ENCODE results near the gene VWDE.
"Not testable (repeated sequence)": the region's sequence is repeated elsewhere in the genome, so short reads cannot be mapped to it uniquely, and the experiment has no call there.

Gene VWDE

DNA sequence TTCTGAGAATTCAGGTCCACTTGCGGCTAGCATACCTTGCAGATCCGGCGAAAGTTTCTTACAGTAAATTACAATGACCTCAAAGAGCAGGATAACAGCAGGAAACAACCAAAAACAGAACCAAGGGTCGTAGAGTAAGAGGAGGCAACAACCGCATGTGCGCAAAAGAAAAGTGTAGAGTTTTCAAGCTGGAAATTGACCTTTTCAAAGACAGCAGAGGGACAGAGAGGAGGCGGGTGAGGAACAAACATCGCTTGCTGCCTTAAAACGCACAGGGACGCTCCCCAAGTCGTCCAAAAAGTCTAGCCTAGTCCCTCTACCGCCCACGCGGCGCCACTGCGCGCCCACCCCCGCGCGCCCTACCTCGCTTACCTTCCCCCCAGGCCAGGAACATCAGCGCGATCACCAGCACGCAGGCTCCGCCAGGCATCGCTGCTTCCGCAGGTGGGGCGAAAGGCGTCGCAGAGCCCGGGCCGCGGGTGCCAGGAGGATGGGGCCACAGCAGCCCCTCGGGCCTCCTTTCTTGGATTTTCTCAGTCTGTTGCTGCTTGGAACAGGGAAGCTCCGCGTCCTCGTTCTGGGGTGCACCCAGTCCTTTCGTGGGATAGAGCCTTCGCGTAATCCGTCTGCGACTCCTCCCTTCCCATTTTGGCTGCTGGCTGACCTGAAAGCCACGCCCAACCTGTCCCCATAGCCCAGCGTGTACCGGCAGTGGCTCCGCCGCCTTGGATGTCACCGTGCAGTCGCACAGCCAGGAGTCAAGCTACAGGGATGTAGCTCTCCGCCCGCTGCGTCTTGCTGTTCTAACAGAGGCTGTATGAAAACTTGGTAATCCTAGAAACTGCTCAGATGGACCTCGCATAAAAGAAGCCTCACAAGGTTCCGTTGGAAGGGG lies at the start of gene VWDE:
Gene VWDE, minus strand, starts transcription at position 579 of the 895 bp plus-strand sequence. Its CDS starts 149 bp downstream, at position 430.
- peak; percentile 59 to 73 for ATAC-seq

DNA sequence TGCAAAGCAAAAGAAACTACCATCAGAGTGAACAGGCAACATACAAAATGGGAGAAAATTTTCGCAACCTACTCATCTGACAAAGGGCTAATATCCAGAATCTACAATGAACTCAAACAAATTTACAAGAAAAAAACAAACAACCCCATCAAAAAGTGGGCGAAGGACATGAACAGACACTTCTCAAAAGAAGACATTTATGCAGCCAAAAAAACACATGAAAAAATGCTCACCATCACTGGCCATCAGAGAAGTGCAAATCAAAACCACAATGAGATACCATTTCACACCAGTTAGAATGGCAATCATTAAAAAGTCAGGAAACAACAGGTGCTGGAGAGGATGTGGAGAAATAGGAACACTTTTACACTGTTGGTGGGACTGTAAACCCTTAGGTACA lies 49.5 kb upstream of the VWDE start:
- not testable (repeated sequence) for ATAC-seq

- ATAC-seq: no peak
Observed at GRCh38 chr7:12450615-12451014, 47.0 kb upstream of the VWDE start.

- ATAC-seq: no peak
Observed at GRCh38 chr7:12444785-12445184, 41.1 kb upstream of the VWDE start.

DNA sequence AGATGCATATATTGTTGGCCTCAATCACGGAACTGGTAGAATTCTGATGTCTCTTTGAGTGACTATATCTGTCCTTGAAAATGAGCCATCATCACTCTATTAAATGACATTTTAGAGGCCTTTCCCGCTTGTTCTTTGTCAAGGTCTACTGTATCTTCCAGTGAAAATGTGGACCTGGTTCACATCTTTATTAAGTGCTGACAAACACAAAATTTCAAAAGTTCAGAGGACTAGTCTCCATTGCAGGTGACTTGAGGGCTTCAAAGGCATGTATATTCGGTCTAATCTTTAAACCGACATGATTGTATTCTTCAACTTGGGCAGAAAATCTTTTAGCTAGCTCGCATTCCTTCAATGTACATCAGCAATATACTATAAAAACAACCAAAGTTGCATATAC lies 36.6 kb upstream of the VWDE start:
- ATAC-seq: no peak

DNA sequence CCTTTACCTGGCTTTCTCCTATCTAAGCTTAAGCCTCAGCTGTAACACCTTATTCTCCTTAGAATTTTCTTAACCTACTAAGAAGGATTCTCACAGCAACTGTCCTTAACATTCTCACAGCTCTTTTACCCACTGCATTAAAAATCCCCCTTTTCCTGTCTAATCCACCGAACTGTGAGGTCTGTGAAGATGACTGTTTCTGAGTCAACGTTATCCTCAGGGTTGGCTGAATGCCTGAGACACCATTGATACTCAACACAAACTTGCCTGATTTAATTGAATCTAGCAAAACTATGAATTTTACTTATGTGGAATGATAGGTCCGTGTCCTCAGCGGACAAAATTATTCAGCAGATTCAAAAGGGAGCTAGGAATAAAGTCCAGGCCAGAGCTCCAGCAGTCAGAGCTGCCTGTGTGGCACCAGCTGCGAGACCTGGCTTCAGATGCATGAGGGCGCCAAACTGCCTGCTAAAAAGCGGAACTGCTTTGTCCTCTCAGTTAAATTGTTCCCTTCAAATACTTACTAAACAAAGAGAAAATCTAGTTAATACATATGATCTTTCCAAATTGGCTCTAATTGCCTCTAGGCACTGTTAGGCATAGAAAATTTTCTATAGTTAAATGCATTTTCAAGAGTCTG lies 33.4 kb upstream of the VWDE start:
- no peak for ATAC-seq

- ATAC-seq: no peak
Observed at GRCh38 chr7:12436126-12436525, 32.5 kb upstream of the VWDE start.

DNA sequence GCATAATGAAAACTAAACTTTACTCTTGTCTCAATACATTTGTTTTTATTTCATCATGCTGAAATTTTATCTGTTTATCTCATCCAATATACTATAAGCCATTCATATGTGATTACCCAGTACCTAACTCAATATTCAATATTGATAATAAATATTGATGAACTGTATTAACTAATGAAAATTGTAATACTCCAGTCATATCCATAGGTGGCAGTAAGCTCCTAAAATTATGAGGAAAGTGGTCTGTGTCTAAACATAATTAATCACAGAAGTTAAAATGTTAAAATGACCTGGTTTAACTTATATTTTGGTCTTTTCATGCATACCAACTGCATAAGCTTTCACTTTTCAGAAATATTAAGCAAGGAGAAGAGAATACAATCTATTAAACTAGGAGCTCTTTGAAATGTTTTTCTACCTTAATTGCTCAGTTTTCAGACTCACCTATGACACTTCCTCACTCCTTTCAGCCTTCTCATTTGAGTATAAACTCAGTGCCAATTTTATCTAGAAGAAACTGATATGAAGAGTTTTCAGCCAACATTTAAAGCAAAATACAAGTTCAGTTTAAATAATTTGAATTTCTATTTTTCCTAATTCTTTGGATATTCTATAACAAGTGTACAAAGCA lies 30.5 kb upstream of the VWDE start:
- ATAC-seq: no peak

GRCh38 chr7:12431886-12432556 lies 28.4 kb upstream of the VWDE start:
- ATAC-seq: no peak

GRCh38 chr7:12425311-12425710 lies 21.6 kb upstream of the VWDE start:
- no peak for ATAC-seq

DNA sequence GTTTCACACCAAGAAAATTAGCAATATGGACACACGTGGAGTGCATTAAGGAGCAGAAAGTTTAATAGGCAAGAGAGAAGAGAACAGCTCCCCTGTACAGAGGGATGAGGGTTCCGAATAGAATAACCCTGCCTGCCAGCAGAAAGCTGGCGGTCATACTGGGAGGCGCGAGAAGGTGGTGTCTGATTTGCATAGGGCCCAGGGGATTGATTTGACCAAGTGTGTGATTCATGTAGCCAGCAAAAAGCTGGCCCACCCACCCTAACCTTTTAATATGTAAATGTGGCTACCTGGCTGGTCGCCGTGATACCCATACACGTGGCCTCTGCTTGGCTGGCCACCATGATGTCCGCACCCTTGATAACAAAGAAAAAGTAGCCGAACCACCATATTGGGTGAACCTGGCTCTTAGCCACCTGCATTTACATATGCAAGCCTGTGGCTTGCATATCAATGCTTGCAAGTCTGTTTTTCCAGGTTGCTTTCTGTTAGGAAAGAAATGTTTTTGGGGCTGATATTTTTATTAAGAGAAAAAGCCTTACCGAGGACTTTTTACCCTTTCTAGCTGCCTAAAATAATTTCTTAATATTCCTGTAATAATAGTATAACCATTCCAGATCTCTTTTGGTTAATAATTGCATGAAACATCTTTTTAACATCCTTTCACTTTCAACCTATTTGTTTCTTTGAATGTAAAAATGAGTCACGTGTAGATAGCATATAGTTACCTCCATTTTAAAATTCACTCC lies 20.5 kb upstream of the VWDE start:
- no peak for ATAC-seq

DNA sequence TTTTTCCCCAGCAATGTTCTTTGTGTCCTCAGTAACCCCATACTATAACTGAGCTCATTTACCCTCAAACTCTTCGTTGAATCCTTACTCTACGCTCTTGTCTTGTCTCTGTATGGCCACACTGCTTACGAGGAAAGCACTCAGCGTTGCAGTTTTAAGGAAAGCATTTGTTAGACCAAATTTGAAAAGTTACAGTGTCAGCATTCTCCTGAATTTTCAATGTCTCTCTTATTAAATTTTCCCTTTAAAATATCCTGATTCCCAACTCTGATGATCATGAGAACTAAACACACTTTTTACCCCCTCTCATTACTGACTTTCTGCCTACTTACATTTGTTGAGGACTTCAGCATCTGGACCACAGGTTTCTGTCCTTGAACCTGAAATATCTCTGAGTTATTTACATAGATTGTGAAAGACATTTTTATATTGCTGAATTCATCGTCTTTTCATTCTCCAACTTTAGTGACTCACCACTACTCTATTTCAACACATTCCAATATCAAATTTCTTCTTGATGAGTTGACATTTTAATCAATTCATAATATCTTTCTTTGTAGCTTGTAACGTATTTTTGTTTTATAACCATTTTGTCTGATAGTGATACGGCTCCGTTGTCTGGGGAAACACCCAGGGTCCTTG lies 19.8 kb upstream of the VWDE start:
- ATAC-seq: no peak

GRCh38 chr7:12422554-12423320 lies 19.1 kb upstream of the VWDE start:
- no peak for ATAC-seq

DNA sequence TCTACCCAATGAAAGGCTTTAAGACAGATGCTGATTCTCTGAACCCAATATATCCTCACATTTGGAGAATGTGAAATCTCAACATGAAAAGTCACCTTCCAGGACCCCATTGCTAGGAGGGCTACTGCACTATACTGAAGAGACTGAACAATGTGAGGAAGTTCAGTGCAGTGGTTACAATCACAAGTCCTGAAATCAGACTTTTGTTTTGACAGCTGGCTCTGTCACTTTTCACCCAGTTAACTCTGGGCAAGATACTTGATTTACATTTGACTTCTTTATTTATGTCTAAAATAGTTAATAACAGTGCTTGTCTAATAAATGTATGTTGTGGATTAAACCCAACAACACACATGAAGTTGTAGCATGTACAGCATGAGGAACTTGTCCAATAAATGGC lies 14.8 kb upstream of the VWDE start:
- ATAC-seq: no peak

DNA sequence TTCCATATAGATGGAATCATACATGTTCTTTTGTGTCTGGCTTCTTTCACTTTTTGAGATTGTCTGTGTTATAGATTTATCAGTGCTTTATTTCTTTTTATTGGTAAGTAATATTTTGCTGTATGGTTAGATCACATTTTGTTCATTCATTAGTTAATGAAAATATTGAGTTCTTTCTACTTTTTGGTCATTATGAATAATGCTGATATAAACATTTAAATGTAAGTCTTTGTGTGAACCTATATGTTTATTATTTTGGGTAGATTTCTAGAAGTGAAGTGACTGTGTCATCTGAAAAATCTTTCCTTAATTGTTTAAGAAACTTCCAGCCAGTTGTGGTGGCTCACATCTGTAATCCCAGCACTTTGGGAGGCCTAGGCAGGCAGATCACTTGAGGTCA lies 11.4 kb upstream of the VWDE start:
- no peak for ATAC-seq

DNA sequence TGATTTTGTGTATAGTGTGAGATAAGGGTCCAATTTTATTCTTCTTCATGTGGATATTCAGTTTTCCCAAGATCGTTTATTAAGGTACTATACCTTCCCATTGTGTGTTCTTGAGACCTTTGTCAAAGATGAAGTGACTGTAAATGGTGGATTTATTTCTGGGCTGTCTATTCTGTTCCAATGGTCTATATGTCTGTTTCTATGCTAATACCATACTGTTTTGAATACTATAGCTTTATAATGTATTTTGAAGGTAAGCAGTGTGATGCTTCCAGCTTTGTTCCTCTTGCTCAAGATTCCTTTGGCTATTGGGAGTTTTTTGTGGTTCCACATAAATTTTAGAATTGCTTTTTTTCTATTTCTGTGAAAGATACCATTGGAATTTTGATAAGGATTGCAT lies 8.7 kb upstream of the VWDE start:
- no peak for ATAC-seq

GRCh38 chr7:12410523-12410922 lies 6.9 kb upstream of the VWDE start:
- ATAC-seq: no peak

DNA sequence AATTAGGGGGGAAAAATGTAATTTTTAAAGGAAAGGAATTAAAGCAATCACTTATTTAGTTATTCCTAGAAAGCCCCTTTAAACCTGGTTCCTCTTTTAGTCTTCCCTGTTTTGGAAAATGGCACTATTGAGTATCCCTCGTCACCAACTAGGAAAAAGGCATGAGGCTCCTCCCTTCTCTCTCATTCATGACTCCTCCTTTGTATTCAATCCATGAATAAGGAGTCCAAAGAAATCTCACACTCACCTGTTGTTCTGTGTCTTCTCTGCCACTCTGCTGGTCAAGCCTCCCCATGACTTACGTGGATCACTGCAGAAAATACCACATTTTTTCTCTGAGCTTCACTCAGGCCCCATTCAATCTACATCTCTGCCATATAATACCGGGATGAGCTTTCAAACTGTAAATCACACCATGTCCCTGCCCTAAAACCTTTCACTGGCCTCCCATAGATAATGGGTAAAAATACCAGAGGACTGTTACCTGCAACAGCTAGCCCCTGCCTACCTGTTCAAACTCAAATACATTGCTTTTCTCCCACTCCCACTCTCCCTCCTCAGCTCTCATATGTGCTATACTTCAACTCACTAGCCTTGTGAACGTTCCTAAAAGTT lies 5.5 kb upstream of the VWDE start:
- ATAC-seq: no peak

GRCh38 chr7:12407652-12408051 lies 4.0 kb upstream of the VWDE start:
- not testable (repeated sequence) for ATAC-seq

GRCh38 chr7:12402365-12402725 lies 1.3 kb downstream of the VWDE start:
- ATAC-seq: no peak

Measured in activated CD4-positive, CD25-positive, alpha-beta regulatory T cell treated with anti-CD3 and anti-CD28 coated beads, Interleukin-2, amount 50 U/mL, for 24 hours (primary cell).